MCF 10A (cell line): ENCODE data around the gene RDM1. TPM values are rescaled to one million over a fixed set of nuclear protein-coding genes. Genes with fewer than 3 reads are reported as not detected.

Source experiments
- BruUV-seq: library from RNA; stranded (reverse); fragments of 400-500 nt; replicated peaks from 2 replicates; lab custom pipeline; 2021; lab: Mats Ljungman, UMichigan
- CTCF ChIA-PET: fragments of 300-600 bp; sonication (Branson Sonifier 250); formaldehyde crosslinking; extraction: SDS; loops from one replicate; lab custom pipeline; 2021; ENCODE audit warnings: antibody characterized with exemption, inconsistent platforms; lab: Yijun Ruan, JAX
- POLR2A ChIA-PET: fragments of 300-600, 350-650 bp; sonication (Branson Sonifier 250); formaldehyde crosslinking; extraction: SDS; loops from one replicate; lab custom pipeline; 2020; ENCODE audit warnings: antibody characterized with exemption, inconsistent platforms; lab: Yijun Ruan, JAX
- DNase-seq: peaks from one replicate; pipeline ENCODE4 v3.0.0-alpha.2; 2018; ENCODE audit not compliant: unreplicated experiment
- H3K27ac Mint-ChIP-seq: one replicate; pipeline ENCODE4 v1.8.0; 2022; ENCODE audit warnings: mild to moderate bottlenecking, low read depth, mixed read lengths; ENCODE audit not compliant: unreplicated experiment
- H3K27me3 Mint-ChIP-seq: one replicate; pipeline ENCODE4 v1.8.0; 2022; ENCODE audit warnings: mixed read lengths; ENCODE audit not compliant: insufficient read depth, unreplicated experiment
- H3K36me3 Mint-ChIP-seq: one replicate; pipeline ENCODE4 v1.8.0; 2022; ENCODE audit warnings: mild to moderate bottlenecking, moderate library complexity, mixed read lengths; ENCODE audit not compliant: insufficient read depth, unreplicated experiment
- H3K4me1 Mint-ChIP-seq: one replicate; pipeline ENCODE4 v1.8.0; 2022; ENCODE audit warnings: mixed read lengths; ENCODE audit not compliant: insufficient read depth, unreplicated experiment
- H3K4me3 Mint-ChIP-seq: one replicate; pipeline ENCODE4 v1.8.0; 2022; ENCODE audit warnings: mild to moderate bottlenecking, moderate library complexity, mixed read lengths; ENCODE audit not compliant: unreplicated experiment
- H3K9me3 Mint-ChIP-seq: one replicate; pipeline ENCODE4 v1.8.0; 2022; ENCODE audit warnings: mixed read lengths; ENCODE audit not compliant: unreplicated experiment
- intact Hi-C: fragments of 100-400 bp; cut with micrococcal nuclease; formaldehyde crosslinking; loops from 2 replicates; pipeline ENCODE4 v1.14.1; 2022
- total RNA-seq: library from RNA; stranded (reverse); gene quantifications from 2 replicates; pipeline ENCODE4 v1.2.3, GENCODE V29; 2022
- TF ChIP-seq, protein P1 (sequence below): fragments of 200-600 bp; IDR thresholded peaks from one replicate; pipeline ENCODE4 v1.8.0; 2022; ENCODE audit warnings: antibody characterized with exemption, mild to moderate bottlenecking; ENCODE audit not compliant: unreplicated experiment

Gene RDM1
- total RNA-seq, 1 experiment from 2014 or later = 2.6 TPM

DNA sequence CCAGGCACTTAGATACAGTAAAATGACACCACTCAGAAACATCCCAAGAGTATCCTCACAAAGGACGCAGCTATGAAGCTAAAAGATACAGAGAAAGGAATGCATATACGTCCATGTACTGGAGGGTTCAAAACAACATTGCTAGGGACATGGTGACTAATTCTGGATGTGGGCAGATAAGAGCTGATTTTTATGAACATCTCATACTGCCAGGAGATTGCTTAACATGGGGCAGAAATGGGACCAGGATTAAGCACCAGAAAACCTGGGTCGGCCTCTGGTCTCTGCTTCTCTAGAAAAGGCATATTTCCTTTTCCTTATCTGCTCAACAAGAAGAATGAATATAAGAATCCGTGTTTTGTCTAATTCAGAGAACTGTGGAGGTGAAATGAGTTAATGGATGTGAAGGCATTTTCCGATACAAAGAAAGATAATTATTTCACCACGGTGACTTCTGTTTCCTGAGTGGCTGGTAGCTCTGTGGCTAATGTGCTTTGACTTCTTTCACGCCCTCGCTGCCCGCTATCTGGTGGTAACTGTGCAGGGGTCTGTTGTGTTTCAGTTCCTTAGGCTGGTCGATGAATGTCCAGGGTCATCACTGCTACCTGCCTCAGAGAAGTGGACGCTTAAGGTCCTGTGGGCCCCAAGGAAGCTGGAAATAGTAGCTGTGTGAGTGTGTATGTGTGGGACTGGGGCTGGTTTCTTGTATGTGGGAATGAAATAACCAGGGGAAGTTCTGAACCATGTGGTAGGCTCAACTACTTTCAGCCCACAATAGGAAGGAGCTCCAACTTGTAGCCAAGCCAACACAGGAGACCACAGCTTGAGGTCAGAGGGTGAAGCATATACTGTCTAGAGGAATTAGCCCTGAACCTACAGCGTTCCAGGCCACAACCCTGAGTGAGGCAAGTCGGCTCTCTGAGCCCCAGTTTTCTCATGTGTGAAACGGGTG, 34.7 kb downstream of the RDM1 start:
- no peaks in the 10 kb centered on the region for H3K27me3 Mint-ChIP-seq
- TF ChIP-seq, protein P1, sequence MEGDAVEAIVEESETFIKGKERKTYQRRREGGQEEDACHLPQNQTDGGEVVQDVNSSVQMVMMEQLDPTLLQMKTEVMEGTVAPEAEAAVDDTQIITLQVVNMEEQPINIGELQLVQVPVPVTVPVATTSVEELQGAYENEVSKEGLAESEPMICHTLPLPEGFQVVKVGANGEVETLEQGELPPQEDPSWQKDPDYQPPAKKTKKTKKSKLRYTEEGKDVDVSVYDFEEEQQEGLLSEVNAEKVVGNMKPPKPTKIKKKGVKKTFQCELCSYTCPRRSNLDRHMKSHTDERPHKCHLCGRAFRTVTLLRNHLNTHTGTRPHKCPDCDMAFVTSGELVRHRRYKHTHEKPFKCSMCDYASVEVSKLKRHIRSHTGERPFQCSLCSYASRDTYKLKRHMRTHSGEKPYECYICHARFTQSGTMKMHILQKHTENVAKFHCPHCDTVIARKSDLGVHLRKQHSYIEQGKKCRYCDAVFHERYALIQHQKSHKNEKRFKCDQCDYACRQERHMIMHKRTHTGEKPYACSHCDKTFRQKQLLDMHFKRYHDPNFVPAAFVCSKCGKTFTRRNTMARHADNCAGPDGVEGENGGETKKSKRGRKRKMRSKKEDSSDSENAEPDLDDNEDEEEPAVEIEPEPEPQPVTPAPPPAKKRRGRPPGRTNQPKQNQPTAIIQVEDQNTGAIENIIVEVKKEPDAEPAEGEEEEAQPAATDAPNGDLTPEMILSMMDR = no peak
- CTCF ChIA-PET = interaction anchor here (1.3 to 1.4 kb wide), 3 partner anchors 13 to 253 kb away, joined by 3 to 7 read pairs (median 5); no protein-coding TSS in a partner anchor
- POLR2A ChIA-PET = no interaction called here
- no peaks in the 10 kb centered on the region for H3K36me3 Mint-ChIP-seq
- no peak overlapping the region for H3K27ac Mint-ChIP-seq
- no peak overlapping the region for H3K4me3 Mint-ChIP-seq
- H3K4me1 Mint-ChIP-seq = peaks cover 13% of the 10 kb centered on the region
- H3K9me3 Mint-ChIP-seq = no peaks in the 10 kb centered on the region
- intact Hi-C loops = no loop called here
- DNase-seq = no peak
- no TSS peak for BruUV-seq

DNA sequence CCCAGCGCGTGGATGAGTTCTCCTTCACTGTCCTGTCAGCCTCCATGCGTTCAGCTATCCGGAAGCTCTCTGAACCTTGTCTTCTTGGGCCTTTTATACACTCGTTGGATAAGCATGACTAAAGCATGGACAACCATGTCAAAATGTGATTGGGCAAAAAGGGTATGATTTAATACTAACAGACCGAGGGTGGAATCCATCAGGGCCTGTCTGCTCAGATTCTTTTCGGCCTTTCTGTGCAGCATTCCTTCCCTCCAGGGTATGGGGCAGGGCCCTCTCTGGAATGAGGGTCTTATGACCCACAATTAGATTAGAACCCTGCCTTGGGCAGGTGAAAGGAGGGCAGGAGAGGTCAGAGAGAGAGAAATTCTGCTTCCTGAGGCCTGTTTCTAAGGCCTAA, 36.4 kb downstream of the RDM1 start:
- ChIA-PET CTCF (no interaction called here), POLR2A (interaction anchor here (0.8 kb wide), 1 partner anchor 239 kb away, joined by 3 read pairs; no protein-coding TSS in a partner anchor)
- Mint-ChIP-seq H3K27ac (no peak overlapping the region), H3K27me3 (no peaks in the 10 kb centered on the region), H3K9me3 (no peaks in the 10 kb centered on the region), H3K4me1 (peaks cover 15% of the 10 kb centered on the region), H3K36me3 (no peaks in the 10 kb centered on the region), H3K4me3 (no peak overlapping the region)
- DNase-seq = no peak
- TF ChIP-seq, protein P1 = no peak
- no TSS peak for BruUV-seq
- intact Hi-C loops = no loop called here

- Mint-ChIP-seq H3K4me3 (no peak overlapping the region), H3K27me3 (no peaks in the 10 kb centered on the region), H3K27ac (no peak overlapping the region), H3K4me1 (peaks cover 15% of the 10 kb centered on the region), H3K36me3 (no peaks in the 10 kb centered on the region), H3K9me3 (no peaks in the 10 kb centered on the region)
- DNase-seq = no peak
- TF ChIP-seq, protein P1 = no peak
- BruUV-seq = no TSS peak
- ChIA-PET POLR2A (interaction anchor here (0.8 kb wide), 1 partner anchor 238 kb away, joined by 3 read pairs; no protein-coding TSS in a partner anchor), CTCF (no interaction called here)
- intact Hi-C loops = no loop called here
Observed at GRCh38 chr17:35893751-35894150, 36.8 kb downstream of the RDM1 start.
